Sigmoid colon (tissue), 7 donors: ENCODE data around the gene MZF1. TPM values are rescaled to one million over a fixed set of nuclear protein-coding genes. Genes with fewer than 3 reads are reported as not detected.

ENCODE experiments used
- DNase-seq: peaks from one replicate; pipeline ENCODE4 v3.0.0-alpha.2; 2019
- H3K27ac ChIP-seq, 4 donors: fragments of 200-600 bp; sonication (generic); one replicate each; pipeline ENCODE4 v1.5.1; 2016 to 2019; ENCODE audit warnings: mild to moderate bottlenecking in 1 of 4
- H3K27me3 ChIP-seq, 3 donors: fragments of 200-600 bp; sonication (generic); one replicate each; pipeline ENCODE4 v1.5.1; 2019; ENCODE audit warnings: mild to moderate bottlenecking in 1 of 3
- H3K36me3 ChIP-seq, 4 donors: fragments of 200-600 bp; sonication (generic); one replicate each; pipeline ENCODE4 v1.5.1; 2016 to 2019
- H3K4me1 ChIP-seq, 4 donors: fragments of 200-600 bp; sonication (generic); one replicate each; pipeline ENCODE4 v1.5.1; 2017 to 2019
- H3K4me3 ChIP-seq, 4 donors: fragments of 200-600 bp; sonication (generic); one replicate each; pipeline ENCODE4 v1.5.1; 2017 to 2019; ENCODE audit warnings: mild to moderate bottlenecking in 2 of 4, moderate library complexity in 1 of 4
- H3K9me3 ChIP-seq, 4 donors: fragments of 200-600 bp in 3 of 4; sonication (generic) in 3 of 4; one replicate each; pipeline versions ENCODE4 v1.5.1 to v1.6.1; 2013 to 2019
- CTCF ChIP-seq, 4 experiments: fragments of 450-650 bp in 3 of 4; fragments of 200-600 bp in 1 of 4; IDR thresholded peaks; one replicate each; pipeline ENCODE4 v1.5.1; 2016 to 2019; ENCODE audit warnings: antibody characterized with exemption in 4 of 4, mild to moderate bottlenecking in 3 of 4, moderate library complexity in 2 of 4
- EP300 ChIP-seq, 4 donors: sonication (generic); formaldehyde crosslinking; IDR thresholded peaks; one replicate each; pipeline ENCODE4 v1.6.1; 2017; ENCODE audit warnings: antibody characterized with exemption in 4 of 4
- POLR2A ChIP-seq, 2 donors: fragments of 450-650 bp; IDR thresholded peaks; one replicate each; pipeline ENCODE4 v1.6.1; 2016; ENCODE audit warnings: antibody characterized with exemption in 2 of 2, mild to moderate bottlenecking in 2 of 2, moderate library complexity in 2 of 2
- POLR2AphosphoS5 ChIP-seq, 4 donors: sonication (generic); formaldehyde crosslinking; IDR thresholded peaks; one replicate each; pipeline ENCODE4 v1.6.1; 2017; ENCODE audit warnings: antibody characterized with exemption in 4 of 4
- WGBS, 2 donors: extraction: QIAGEN DNeasy Blood & Tissue Kit; methylation state at CpG; one replicate each; pipeline ENCODE4 v1.1.7; 2013; 5-methylcytosine and 5-hydroxymethylcytosine counted together
- intact Hi-C: fragments of 100-400 bp; cut with DNase I; formaldehyde crosslinking; loops from one replicate; pipeline ENCODE4 v1.15.1; 2023
- polyA plus RNA-seq, 3 donors: library from polyadenylated mRNA; stranded (reverse); fragments of 200-250 nt; gene quantifications; one replicate each; pipeline ENCODE4 v1.2.3, GENCODE V29; 2013
- total RNA-seq, 4 donors: library from RNA; depleted of rRNA; stranded (reverse); fragments of >200 nt; gene quantifications; one replicate each; pipeline ENCODE4 v1.1.0, GENCODE V29; 2016
- donor health status: healthy with polysubstance abuse.
- donor health status: Bipolar disorder and iron deficiency.
- donor health status: healthy.

Gene MZF1
- total and polyA plus RNA-seq, 7 donors = 5.8 to 31.5 (median 14.5) TPM

GRCh38 chr19:58529405-58529804, 43.7 kb downstream of the MZF1 start:
- no peak overlapping the region for H3K4me3 ChIP-seq
- H3K4me1 ChIP-seq = no peaks in the 10 kb centered on the region
- H3K9me3 ChIP-seq = no peaks in the 10 kb centered on the region
- no peaks in the 10 kb centered on the region for H3K36me3 ChIP-seq
- H3K27ac ChIP-seq = no peak overlapping the region
- TF ChIP-seq POLR2A (IDR thresholded peaks at IDR 0.05) = no peak
- TF ChIP-seq POLR2AphosphoS5 (IDR thresholded peaks at IDR 0.05) = no peak
- no peak for DNase-seq
- WGBS, 2 donors = 79 to 83% methylated on average over 3 of the region's 3 CpGs
- H3K27me3 ChIP-seq = peaks cover 0 to 9% (median 0%) of the 10 kb centered on the region in 3 donors
- intact Hi-C loops = no loop called here

GRCh38 chr19:58522709-58523108, 50.4 kb downstream of the MZF1 start:
- WGBS, 2 donors = 91 to 92% methylated on average over 3 of the region's 3 CpGs
- intact Hi-C loops = no loop called here
- no peak for TF ChIP-seq POLR2A (IDR thresholded peaks at IDR 0.05)
- TF ChIP-seq CTCF (IDR thresholded peaks at IDR 0.05) = no peak
- no peak for TF ChIP-seq EP300 (IDR thresholded peaks at IDR 0.05)
- no peak for TF ChIP-seq POLR2AphosphoS5 (IDR thresholded peaks at IDR 0.05)
- H3K4me1 ChIP-seq = peaks cover 0 to 23% (median 21%) of the 10 kb centered on the region in 4 donors
- no peaks in the 10 kb centered on the region for H3K27me3 ChIP-seq
- H3K9me3 ChIP-seq = no peaks in the 10 kb centered on the region
- DNase-seq = no peak
- no peak overlapping the region for H3K4me3 ChIP-seq
- no peaks in the 10 kb centered on the region for H3K36me3 ChIP-seq
- no peak overlapping the region for H3K27ac ChIP-seq

DNA sequence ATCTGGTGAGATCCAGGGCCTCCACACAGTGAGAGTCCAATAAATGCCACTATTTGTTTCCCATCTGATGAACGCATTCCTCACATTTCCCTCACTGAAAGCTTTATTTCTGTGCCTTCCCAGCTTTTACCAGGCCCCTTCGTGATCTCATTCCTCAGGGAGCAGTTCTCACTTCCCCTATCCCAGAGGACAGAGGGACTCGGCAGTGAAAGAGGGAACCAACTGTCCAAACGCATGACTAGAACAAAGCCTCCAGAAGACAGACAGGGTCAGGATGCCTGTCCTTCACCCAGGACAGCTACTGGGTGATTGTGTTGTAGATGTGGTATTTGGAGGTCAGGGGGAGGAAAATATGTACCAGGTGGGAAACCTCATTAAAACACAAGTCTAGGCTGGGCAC, 51.5 kb downstream of the MZF1 start:
- DNase-seq = no peak
- Histone ChIP-seq H3K27ac (no peak overlapping the region), H3K9me3 (no peaks in the 10 kb centered on the region), H3K36me3 (peaks cover 4 to 8% (median 7%) of the 10 kb centered on the region in 4 donors), H3K4me3 (no peak overlapping the region), H3K4me1 (peaks cover 0 to 34% (median 31%) of the 10 kb centered on the region in 4 donors), H3K27me3 (no peaks in the 10 kb centered on the region)
- TF ChIP-seq EP300 (IDR thresholded peaks at IDR 0.05) (no peak), CTCF (IDR thresholded peaks at IDR 0.05) (no peak), POLR2AphosphoS5 (IDR thresholded peaks at IDR 0.05) (no peak), POLR2A (IDR thresholded peaks at IDR 0.05) (no peak)
- intact Hi-C loops = no loop called here
- 77% methylated on average over 4 of the region's 4 CpGs for WGBS, 2 donors

DNA sequence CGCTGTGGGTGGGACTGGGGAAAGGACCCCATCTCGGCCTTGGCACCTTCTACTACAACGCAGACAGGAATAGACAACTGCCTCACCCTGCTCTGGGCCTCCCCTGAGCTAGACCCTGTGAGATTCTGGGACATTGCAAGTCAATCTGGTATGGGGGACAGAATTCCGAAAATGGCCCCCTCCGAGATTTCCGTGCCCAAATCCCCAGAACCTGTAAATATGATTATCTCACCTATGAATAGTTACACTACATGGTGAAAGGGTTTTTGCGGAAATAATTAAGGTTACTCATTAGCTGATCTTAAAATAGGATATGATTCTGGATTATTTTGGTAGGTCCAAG, 52.9 kb downstream of the MZF1 start:
- intact Hi-C loops = loop anchor here (1.0 kb wide), 1 partner anchor 23 kb away; no protein-coding TSS in a partner anchor
- Histone ChIP-seq H3K4me1 (peaks cover 0 to 40% (median 37%) of the 10 kb centered on the region in 4 donors), H3K36me3 (peaks cover 13 to 22% (median 16%) of the 10 kb centered on the region in 4 donors), H3K27me3 (no peaks in the 10 kb centered on the region), H3K4me3 (peak overlapping the region; percentile 74 to 75 (median 75)), H3K27ac (peak overlapping the region; percentile 92 to 97 (median 96)), H3K9me3 (no peaks in the 10 kb centered on the region)
- peak; percentile 62 for DNase-seq
- TF ChIP-seq EP300 (IDR thresholded peaks at IDR 0.05) (no peak), CTCF (IDR thresholded peaks at IDR 0.05) (peak in 1 of 4 experiments; percentile 11)
- WGBS, 2 donors = 6 to 10% methylated on average over 7 of the region's 7 CpGs

- TF ChIP-seq EP300 (IDR thresholded peaks at IDR 0.05) (peak in 1 of 4 donors; percentile 31), POLR2A (IDR thresholded peaks at IDR 0.05) (peak; percentile 48 to 65), POLR2AphosphoS5 (IDR thresholded peaks at IDR 0.05) (peak; percentile 75 to 88 (median 80)), CTCF (IDR thresholded peaks at IDR 0.05) (peak; percentile 55 to 90 (median 75))
- Histone ChIP-seq H3K4me1 (peaks cover 0 to 44% (median 40%) of the 10 kb centered on the region in 4 donors), H3K4me3 (peak within 1 kb of the TSS; percentile 74 to 75 (median 75)), H3K9me3 (no peaks in the 10 kb centered on the region), H3K27me3 (no peaks in the 10 kb centered on the region), H3K27ac (peak within 1 kb of the TSS; percentile 92 to 97 (median 96)), H3K36me3 (peaks cover 13 to 22% (median 16%) of the 10 kb centered on the region in 4 donors)
- intact Hi-C loops = loop anchor here (1.0 to 2.0 kb wide), 3 partner anchors 24 to 53 kb away; partner anchors contain the start of gene CHMP2A
- 0% methylated on average over 87 of the region's 87 CpGs for WGBS, 2 donors
- DNase-seq = peak; percentile 97
Measured at GRCh38 chr19:58519355-58520256, 53.5 kb downstream of the MZF1 start, which contains the start of gene ZBTB45. Gene ZBTB45, minus strand, starts transcription at chr19:58519810. Its CDS starts 2,137 bp downstream, at chr19:58517673.
